ENCODE measurements around the gene LRIG1. TPM values are rescaled to one million over a fixed set of nuclear protein-coding genes. Genes with fewer than 3 reads are reported as not detected.

The LRIG1 gene
- total RNA-seq, 1 donor from 2014 or later = 30.2 TPM

- no peak overlapping the region for H3K27ac Mint-ChIP-seq (ENCODE audit: unreplicated experiment)
- no peaks in the 10 kb centered on the region for H3K36me3 Mint-ChIP-seq (ENCODE audit: unreplicated experiment)
- H3K4me3 Mint-ChIP-seq (ENCODE audit: unreplicated experiment) = no peak overlapping the region
- H3K27me3 Mint-ChIP-seq (ENCODE audit: unreplicated experiment) = no peaks in the 10 kb centered on the region
- no peak for DNase-seq
- H3K4me1 Mint-ChIP-seq (ENCODE audit: low read depth, unreplicated experiment) = peaks cover 10% of the 10 kb centered on the region
- TF ChIP-seq CTCF (IDR thresholded peaks at IDR 0.05; ENCODE audit: partially characterized antibody, unreplicated experiment) = no peak
- no peaks in the 10 kb centered on the region for H3K9me3 Mint-ChIP-seq (ENCODE audit: unreplicated experiment)
Measured at GRCh38 chr3:66367979-66368378, 132.8 kb downstream of the LRIG1 start.

- H3K36me3 Mint-ChIP-seq (ENCODE audit: unreplicated experiment) = no peaks in the 10 kb centered on the region
- H3K27me3 Mint-ChIP-seq (ENCODE audit: unreplicated experiment) = no peaks in the 10 kb centered on the region
- H3K27ac Mint-ChIP-seq (ENCODE audit: unreplicated experiment) = no peak overlapping the region
- H3K4me1 Mint-ChIP-seq (ENCODE audit: low read depth, unreplicated experiment) = peaks cover 7% of the 10 kb centered on the region
- no peak for DNase-seq
- no peaks in the 10 kb centered on the region for H3K9me3 Mint-ChIP-seq (ENCODE audit: unreplicated experiment)
- TF ChIP-seq CTCF (IDR thresholded peaks at IDR 0.05; ENCODE audit: partially characterized antibody, unreplicated experiment) = no peak
- no peak overlapping the region for H3K4me3 Mint-ChIP-seq (ENCODE audit: unreplicated experiment)
Measured at GRCh38 chr3:66366747-66367146, 134.1 kb downstream of the LRIG1 start.

GRCh38 chr3:66365080-66365479, 135.7 kb downstream of the LRIG1 start:
- no peak for TF ChIP-seq CTCF (IDR thresholded peaks at IDR 0.05; ENCODE audit: partially characterized antibody, unreplicated experiment)
- Mint-ChIP-seq H3K27ac (ENCODE audit: unreplicated experiment) (no peak overlapping the region), H3K9me3 (ENCODE audit: unreplicated experiment) (no peaks in the 10 kb centered on the region), H3K27me3 (ENCODE audit: unreplicated experiment) (no peaks in the 10 kb centered on the region), H3K36me3 (ENCODE audit: unreplicated experiment) (no peaks in the 10 kb centered on the region), H3K4me3 (ENCODE audit: unreplicated experiment) (no peak overlapping the region), H3K4me1 (ENCODE audit: low read depth, unreplicated experiment) (peaks cover 7% of the 10 kb centered on the region)
- no peak for DNase-seq

GRCh38 chr3:66363148-66363547, 137.7 kb downstream of the LRIG1 start:
- Mint-ChIP-seq H3K9me3 (ENCODE audit: unreplicated experiment) (no peaks in the 10 kb centered on the region), H3K4me1 (ENCODE audit: low read depth, unreplicated experiment) (peaks cover 7% of the 10 kb centered on the region)

DNA sequence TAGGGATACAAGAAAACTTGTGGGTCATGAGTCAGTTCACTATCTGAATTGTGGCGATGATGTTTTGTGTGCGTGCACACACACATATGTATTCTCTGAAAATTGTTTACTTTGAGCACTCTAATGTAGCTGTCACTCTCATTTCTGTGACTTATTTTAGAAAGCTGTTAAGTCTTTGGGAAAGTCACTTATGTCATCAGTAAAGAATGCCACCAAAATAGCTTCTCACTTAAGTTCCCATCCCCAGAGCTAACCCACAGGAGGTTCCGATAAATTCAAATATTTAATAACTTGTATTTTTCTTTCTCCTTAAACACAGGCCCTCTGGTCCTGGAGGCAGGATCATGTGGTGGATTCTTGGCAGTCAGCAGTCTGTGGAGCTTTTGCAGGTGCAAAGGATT, 138.3 kb downstream of the LRIG1 start:
- Mint-ChIP-seq H3K27me3 (ENCODE audit: unreplicated experiment) (no peaks in the 10 kb centered on the region), H3K4me1 (ENCODE audit: low read depth, unreplicated experiment) (peaks cover 7% of the 10 kb centered on the region), H3K27ac (ENCODE audit: unreplicated experiment) (no peak overlapping the region), H3K4me3 (ENCODE audit: unreplicated experiment) (no peak overlapping the region), H3K9me3 (ENCODE audit: unreplicated experiment) (no peaks in the 10 kb centered on the region), H3K36me3 (ENCODE audit: unreplicated experiment) (no peaks in the 10 kb centered on the region)
- no peak for TF ChIP-seq CTCF (IDR thresholded peaks at IDR 0.05; ENCODE audit: partially characterized antibody, unreplicated experiment)
- DNase-seq = no peak

More at GRCh38 chr3:66363148-66363547, 137.7 kb downstream of the LRIG1 start:
- no peaks in the 10 kb centered on the region for H3K36me3 Mint-ChIP-seq (ENCODE audit: unreplicated experiment)
- H3K27me3 Mint-ChIP-seq (ENCODE audit: unreplicated experiment) = no peaks in the 10 kb centered on the region
- H3K4me3 Mint-ChIP-seq (ENCODE audit: unreplicated experiment) = no peak overlapping the region
- no peak overlapping the region for H3K27ac Mint-ChIP-seq (ENCODE audit: unreplicated experiment)
- TF ChIP-seq CTCF (IDR thresholded peaks at IDR 0.05; ENCODE audit: partially characterized antibody, unreplicated experiment) = no peak
- no peak for DNase-seq
